ENCODE results near the gene AP4B1.

Gene AP4B1

GRCh38 chr1:113891631-113892220 is 12.9 kb downstream of the AP4B1 start:
- DNase-seq: no peak

GRCh38 chr1:113890816-113891215 is 13.8 kb downstream of the AP4B1 start:
- DNase-seq: no peak

DNA sequence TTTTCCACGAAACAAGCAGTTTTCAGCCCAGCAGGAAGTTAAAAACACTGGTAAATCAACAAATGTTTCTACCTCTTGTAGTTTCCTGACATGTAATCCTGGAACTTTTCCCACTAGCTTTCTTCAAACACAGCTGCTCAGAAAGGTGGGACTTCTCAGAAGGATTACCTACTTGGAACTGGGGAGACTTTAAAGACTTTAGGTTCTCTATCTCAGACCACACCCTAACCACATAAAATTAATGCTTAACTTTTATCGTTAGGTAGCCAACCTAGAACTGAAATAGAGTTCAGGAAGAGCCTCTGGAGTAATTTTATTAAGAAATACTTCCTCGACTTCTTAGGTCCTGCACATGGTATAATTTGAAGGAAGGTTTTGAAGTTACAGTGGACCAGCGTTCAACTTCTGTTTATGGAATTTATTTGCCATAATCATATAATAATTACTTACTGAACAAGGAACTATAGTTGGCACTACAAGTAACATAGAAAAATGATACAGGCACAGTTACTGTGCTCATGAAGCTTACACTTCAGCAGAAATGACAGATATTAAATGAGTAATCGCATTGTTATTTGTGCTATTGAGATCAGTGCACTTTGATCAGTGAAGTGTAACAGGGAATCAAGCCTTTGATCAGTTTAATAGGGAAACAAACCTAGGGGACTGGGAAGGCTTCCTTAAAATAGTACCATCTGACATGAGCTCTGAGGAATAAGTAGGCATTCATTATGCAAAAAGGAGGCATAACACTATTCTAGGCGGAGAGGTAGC is 17.0 kb downstream of the AP4B1 start, which contains the start of gene BCL2L15:
TSS of gene BCL2L15 (minus strand) at position 180 of the 774 bp plus-strand sequence. CDS start 206 bp downstream, outside the sequence.
- no peak for DNase-seq

- no peak for DNase-seq
These were observed 17.9 kb downstream of the AP4B1 start for GRCh38 chr1:113886417-113887401.

GRCh38 chr1:113881661-113882060 is 22.9 kb downstream of the AP4B1 start:
- DNase-seq: no peak

DNA sequence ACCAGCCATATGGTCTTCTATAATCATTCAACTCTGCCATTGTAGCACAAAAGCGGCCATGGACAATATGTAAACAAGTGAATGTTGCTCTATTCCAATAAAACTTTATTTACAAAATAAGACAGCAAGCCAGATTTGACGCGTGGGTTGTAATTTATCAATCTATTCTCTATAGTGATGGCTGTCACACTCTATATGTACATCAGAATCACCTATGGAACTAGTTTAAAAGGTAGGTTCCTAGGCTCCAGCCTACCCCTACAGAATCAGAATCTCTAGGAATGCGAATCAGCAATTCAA is 24.9 kb downstream of the AP4B1 start:
- no peak for DNase-seq

DNA sequence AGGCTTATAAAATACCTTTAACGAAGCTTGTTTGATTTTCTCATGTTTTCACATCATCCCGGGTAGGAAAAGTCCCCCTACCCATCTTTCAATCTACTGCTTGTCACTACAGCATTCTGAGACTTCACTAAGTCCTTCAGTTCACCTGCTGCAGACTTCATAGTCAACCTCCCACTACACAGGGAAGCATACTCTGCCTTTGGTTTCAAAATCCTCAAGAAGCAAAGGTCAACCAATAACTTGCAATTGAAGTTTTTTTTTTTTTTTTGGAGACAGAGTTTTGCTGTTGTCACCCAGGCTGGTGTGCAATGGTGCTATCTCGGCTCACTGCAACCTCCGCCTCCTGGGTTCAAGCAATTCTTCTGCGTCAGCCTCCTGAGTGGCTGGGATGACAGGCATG is 28.4 kb downstream of the AP4B1 start:
- DNase-seq: no peak

DNA sequence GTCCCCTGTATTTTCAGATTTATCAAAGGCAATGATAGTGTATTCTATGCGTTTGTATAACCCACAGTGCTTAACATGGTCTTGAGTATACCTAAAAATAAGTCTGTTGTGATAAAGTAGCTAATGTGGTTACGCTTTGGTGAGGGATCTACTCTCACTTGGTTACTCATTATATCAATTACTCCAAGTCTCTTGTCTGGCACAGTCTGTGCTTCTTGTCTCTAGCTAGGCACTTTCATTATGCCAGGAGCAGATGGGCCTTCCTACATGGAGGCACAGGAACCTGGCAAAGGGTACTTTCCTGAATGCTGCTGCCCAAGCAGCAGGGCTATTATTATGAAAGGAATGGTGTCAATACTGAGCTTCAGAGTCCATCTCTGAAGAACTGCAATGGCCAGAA is 28.9 kb downstream of the AP4B1 start:
- DNase-seq: no peak

DNA sequence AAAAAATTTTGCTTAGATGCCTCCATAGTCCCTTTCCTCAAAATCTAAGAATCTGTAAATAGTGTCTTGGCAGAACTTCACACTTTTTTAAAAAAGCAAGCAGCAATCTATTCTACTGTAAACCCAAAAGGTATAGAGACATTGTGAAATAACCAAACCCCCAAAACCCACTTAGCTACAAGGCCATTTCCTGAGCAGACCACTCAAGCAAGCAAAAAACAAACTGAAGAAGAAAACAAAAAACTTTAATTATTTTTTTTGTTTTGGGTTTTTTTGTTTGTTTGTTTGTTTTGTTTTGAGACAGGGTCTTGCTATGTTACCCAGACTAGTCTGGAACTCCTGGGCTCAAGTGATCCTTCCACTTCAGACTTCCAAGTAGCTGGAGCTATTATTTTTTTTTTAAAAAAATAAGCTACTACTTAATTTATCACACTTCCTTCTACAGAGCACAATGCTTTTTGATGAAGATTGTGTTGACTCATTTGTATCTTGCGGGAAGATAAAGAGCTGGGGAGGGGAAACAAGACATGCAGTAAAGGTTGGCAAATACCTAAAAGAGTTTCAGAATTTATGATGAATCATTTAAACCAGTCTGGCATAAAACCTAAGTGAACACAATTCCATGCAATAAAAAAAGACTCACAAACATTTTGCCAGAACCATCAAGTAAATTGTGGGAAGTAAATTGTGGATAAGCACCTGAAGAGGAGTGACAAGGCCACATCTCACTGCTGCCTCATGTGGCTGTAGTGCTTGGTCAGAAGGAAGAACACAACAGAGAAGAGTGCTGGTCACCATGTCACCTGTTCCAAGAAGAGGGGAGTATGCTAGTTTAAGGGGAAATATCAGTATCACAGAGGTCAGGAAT is 30.4 kb downstream of the AP4B1 start:
- DNase-seq: peak in 1 of 2 donors; percentile 21

DNA sequence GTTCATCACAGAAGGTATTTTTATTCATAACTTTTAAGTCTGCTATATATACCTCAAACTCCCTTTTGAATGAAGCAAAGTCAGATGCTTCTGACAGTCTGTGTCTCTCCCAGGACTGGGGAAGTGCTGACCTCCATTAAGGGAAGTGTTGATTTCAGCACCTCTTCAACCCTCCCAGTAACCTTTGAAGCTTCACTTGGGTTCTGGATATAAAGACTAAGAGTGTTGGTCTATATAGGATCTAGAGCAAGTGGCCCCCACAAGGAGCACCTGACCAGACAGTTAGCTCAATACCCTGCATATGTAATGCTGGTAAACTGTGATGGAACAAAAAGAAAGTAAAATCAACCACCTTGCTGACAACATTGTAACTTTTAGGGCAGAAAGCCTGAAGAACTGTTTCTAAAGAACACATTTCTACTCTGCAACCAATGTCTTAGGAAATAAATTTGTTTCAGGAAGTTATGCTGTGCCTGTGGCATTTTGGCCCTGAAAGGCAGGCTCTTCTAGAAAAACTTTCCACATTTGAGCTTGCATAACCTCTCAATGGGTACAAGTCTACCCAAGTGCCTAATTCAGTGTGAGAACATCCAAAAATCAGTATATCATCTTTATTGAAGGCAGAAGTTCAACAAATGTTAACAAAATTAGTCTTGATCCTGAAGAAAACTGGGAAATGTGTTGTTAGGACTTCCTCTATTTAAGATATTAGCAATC is 32.2 kb downstream of the AP4B1 start:
- DNase-seq: no peak

- DNase-seq: peak; percentile 79 to 81
These were observed 32.9 kb downstream of the AP4B1 start, which contains the start of gene PTPN22 for GRCh38 chr1:113871597-113872113. PTPN22 (minus strand) TSS chr1:113871712.

GRCh38 chr1:113870778-113871177 is 33.8 kb downstream of the AP4B1 start:
- no peak for DNase-seq

DNA sequence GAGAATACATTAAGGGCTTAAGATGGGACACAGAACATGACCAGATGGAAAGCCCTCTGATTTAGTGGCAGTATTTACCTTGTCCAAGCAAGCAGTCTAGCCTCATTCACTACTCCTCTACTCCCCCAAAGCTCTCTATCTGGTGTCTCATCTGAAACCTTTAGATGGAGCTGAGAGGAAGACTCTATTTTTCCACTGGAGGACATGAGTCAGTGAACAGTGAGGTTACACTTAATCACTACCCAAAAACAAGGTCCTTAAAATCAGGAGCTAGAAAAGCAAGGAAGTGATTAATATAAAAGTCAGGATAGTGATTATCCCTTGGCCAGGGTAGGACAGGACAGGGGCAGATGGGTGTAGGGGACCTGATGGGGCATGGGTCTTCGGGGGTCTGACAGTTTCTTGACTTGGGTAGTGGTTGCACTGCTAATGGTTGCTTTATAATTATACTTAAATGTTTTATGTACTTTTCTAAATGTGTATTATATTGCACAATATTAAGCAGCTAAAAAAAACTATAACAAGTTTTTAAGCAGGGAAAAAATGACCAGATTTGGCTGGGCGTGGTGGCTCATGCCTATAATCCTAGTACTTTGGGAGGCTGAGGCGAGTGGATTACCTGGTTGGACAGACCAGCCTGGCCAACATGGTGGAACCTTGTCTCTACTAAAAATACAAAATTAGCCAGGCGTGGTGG is 36.1 kb downstream of the AP4B1 start:
- DNase-seq: peak in 1 of 2 donors; percentile 33

GRCh38 chr1:113861641-113862040 is 43.0 kb downstream of the AP4B1 start:
- DNase-seq: no peak

DNA sequence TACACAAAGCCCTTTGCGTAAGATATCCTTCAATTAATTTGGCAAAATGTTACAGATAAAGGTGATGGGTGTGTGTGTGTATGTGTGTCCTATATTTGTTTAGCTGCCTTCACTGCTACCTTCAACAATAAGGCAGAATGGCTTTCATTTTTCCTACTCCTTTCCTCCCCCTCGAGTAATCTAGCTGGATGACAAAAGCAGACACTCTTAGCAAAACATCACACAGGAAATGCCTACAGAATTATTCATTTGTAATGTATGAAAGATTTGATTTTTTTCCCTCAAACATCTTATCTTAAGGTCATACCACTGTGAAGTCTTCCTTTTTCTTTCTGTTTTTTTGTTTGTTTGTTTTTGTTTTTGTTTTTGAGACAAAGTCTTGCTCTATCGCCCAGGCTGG is 43.7 kb downstream of the AP4B1 start:
- no peak for DNase-seq

- DNase-seq: no peak
These were observed 45.0 kb downstream of the AP4B1 start for GRCh38 chr1:113859478-113860175.

DNA sequence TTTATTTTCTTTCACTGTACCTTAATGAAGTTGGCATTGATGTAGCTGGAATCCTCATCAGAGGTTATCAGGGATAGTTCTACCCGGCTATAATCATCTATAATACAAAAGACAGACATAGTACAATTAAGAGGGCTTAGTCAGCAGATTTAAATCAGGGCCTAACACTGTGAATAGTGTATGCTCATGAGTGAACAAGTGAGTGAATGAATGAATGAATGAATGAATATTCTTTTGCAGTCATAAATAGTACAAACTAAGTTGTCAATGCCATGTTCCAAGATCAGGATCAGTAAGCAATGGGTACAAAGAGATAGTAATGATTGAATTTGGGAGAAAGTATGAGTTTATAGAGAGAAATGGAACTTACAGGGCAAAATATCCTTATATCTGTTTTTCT is 45.6 kb downstream of the AP4B1 start:
- no peak for DNase-seq

DNA sequence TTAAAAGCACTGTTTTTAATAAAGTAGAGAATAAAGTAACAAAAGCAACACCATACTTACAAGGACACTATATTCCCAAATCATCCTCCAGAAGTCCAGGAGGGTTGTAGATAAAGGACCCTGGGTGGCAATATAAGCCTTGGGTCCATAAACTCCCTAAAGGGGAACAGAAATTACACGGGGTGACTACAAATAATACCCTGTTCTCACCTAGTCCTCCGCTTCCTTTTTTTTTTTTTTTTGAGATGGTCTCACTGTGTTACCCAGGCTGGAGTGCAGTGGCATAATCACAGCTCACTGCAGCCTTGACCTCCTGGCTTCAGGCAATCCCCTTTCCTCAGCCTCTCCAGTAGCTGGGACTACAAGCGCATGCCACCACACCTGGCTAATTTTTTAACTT is 46.2 kb downstream of the AP4B1 start:
- DNase-seq: no peak

GRCh38 chr1:113857776-113858175 is 46.8 kb downstream of the AP4B1 start:
- DNase-seq: no peak

DNA sequence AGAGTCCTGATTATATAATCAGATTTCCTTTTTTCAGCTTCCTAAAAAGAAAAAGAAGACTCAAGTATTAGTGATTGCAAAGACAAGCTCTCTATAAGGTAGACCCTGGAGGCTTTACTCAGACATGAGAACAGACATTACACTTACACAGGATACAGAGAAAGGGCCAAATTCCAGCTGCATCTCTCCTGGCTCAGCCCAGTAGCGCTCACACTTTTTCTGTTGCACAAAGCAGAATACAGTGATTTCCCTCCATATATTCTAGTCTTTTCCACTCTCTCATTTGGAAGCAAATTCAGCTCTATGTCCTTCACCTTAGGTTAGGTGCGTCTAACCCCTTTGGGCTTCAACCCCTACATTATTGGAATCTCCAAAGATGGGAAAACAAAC is 48.2 kb downstream of the AP4B1 start:
- no peak for DNase-seq

Data from activated CD4-positive, alpha-beta T cell treated with anti-CD3 and anti-CD28 coated beads for 4 hours (primary cell).